ENCODE measurements around the gene HTR6.

- TF ChIP-seq POLR2A (IDR thresholded peaks at IDR 0.05) (no peak), POLR2AphosphoS5 (IDR thresholded peaks at IDR 0.05) (no peak)
These were observed 35.6 kb downstream of the HTR6 start for GRCh38 chr1:19700079-19700777.

All from suprapubic skin (tissue), 4 donors.